Brain microvascular endothelial cell (primary cell): ENCODE data around the gene S100A13.
A peak's percentile ranks its signal among the peaks of the same experiment; 100 is the strongest.

Experiments used
- DNase-seq: peaks from one replicate; pipeline ENCODE4 v3.0.0-alpha.2; 2020
- H3K27ac ChIP-seq: fragments of 250-450 bp; sonication (Bioruptor Pico); 2 replicates; pipeline ENCODE4 v1.5.1; 2020; ENCODE audit warnings: mild to moderate bottlenecking, moderate library complexity
- H3K27me3 ChIP-seq: fragments of 250-450 bp; sonication (Bioruptor Pico); replicated peaks from 2 replicates; pipeline ENCODE4 v1.5.1; 2020; ENCODE audit warnings: mild to moderate bottlenecking
- H3K36me3 ChIP-seq: fragments of 250-450 bp; sonication (Bioruptor Pico); replicated peaks from 2 replicates; pipeline ENCODE4 v1.5.1; 2020; ENCODE audit warnings: mild to moderate bottlenecking
- H3K4me3 ChIP-seq: 2 replicates; pipeline ENCODE4 v1.5.1; 2011; ENCODE audit warnings: low read depth, mild to moderate bottlenecking, control low read depth, low read length, moderate library complexity
- CTCF ChIP-seq: IDR thresholded peaks from 2 replicates; pipeline ENCODE4 v1.5.1; 2011; ENCODE audit warnings: low read depth, mild to moderate bottlenecking, moderate library complexity, low read length, control low read depth, inconsistent platforms; ENCODE audit errors: missing control alignments
- in situ Hi-C: cut with HindIII; loops from 2 replicates; pipeline ENCODE4 v1.10.0; 2017; ENCODE audit warnings: low sequenced_read_pairs, low pct_ligation_motif_present

Gene S100A13

GRCh38 chr1:153651771-153652170, 24.5 kb upstream of the S100A13 start:
- Histone ChIP-seq H3K27ac (no peak overlapping the region), H3K4me3 (no peak overlapping the region), H3K36me3 (no peaks in the 10 kb centered on the region), H3K27me3 (no peaks in the 10 kb centered on the region)
- TF ChIP-seq CTCF: no peak
- DNase-seq: no peak
- in situ Hi-C loops: no loop called here

- Histone ChIP-seq H3K4me3 (no peak overlapping the region), H3K27me3 (no peaks in the 10 kb centered on the region), H3K36me3 (peaks cover 17% of the 10 kb centered on the region), H3K27ac (no peak overlapping the region)
- no peak for TF ChIP-seq CTCF
- DNase-seq: no peak
- in situ Hi-C loops: no loop called here
These were observed 22.5 kb upstream of the S100A13 start for GRCh38 chr1:153649863-153650235.

- DNase-seq: no peak
- no peak for TF ChIP-seq CTCF
- peaks cover 19% of the 10 kb centered on the region for H3K36me3 ChIP-seq
- H3K4me3 ChIP-seq: no peak overlapping the region
- H3K27me3 ChIP-seq: no peaks in the 10 kb centered on the region
- no peak overlapping the region for H3K27ac ChIP-seq
- in situ Hi-C loops: no loop called here
These were observed 22.0 kb upstream of the S100A13 start for GRCh38 chr1:153649137-153649862.

GRCh38 chr1:153648000-153648643, 20.8 kb upstream of the S100A13 start:
- H3K36me3 ChIP-seq: peaks cover 30% of the 10 kb centered on the region
- in situ Hi-C loops: no loop called here

GRCh38 chr1:153647346-153647714, 20.0 kb upstream of the S100A13 start:
- peak; percentile 6 for TF ChIP-seq CTCF
- H3K4me3 ChIP-seq: no peak overlapping the region
- DNase-seq: no peak
- peaks cover 38% of the 10 kb centered on the region for H3K36me3 ChIP-seq
- no peak overlapping the region for H3K27ac ChIP-seq
- no peaks in the 10 kb centered on the region for H3K27me3 ChIP-seq
- in situ Hi-C loops: no loop called here

More at GRCh38 chr1:153648000-153648643, 20.8 kb upstream of the S100A13 start:
- H3K27ac ChIP-seq: no peak overlapping the region
- no peak for TF ChIP-seq CTCF
- no peak for DNase-seq
- H3K27me3 ChIP-seq: no peaks in the 10 kb centered on the region
- H3K4me3 ChIP-seq: no peak overlapping the region
